BLaER1 treated with 17β-estradiol and CSF1 and Interleukin-3, amounts not matched to agents 10 nM and 100 nM (cell line): Measurements from ENCODE around the gene CRYBG2.

Experiments used
- H3K27ac ChIP-seq, 11 experiments: shearing (Covaris generic); formaldehyde crosslinking; 2 replicates each; pipeline ENCODE4 v1.8.1; 2022
- H3K27me3 ChIP-seq, 11 experiments: shearing (Covaris generic); formaldehyde crosslinking; 2 replicates each; pipeline ENCODE4 v1.8.1; 2022
- H3K36me3 ChIP-seq, 11 experiments: shearing (Covaris generic); formaldehyde crosslinking; 2 replicates each; pipeline ENCODE4 v1.8.1; 2022
- H3K4me1 ChIP-seq, 10 experiments: shearing (Covaris generic); formaldehyde crosslinking; 2 replicates each; pipeline ENCODE4 v1.8.1; 2022
- H3K4me2 ChIP-seq, 11 experiments: shearing (Covaris generic); formaldehyde crosslinking; 2 replicates each; pipeline ENCODE4 v1.8.1; 2022
- H3K4me3 ChIP-seq, 10 experiments: shearing (Covaris generic); formaldehyde crosslinking; 2 replicates each; pipeline ENCODE4 v1.8.1; 2022
- H3K9ac ChIP-seq, 11 experiments: shearing (Covaris generic); formaldehyde crosslinking; 2 replicates each; pipeline ENCODE4 v1.8.1; 2022
- H3K9me3 ChIP-seq, 11 experiments: shearing (Covaris generic); formaldehyde crosslinking; replicated peaks in 1 of 11; 2 replicates each; pipeline ENCODE4 v1.8.1; 2022
- H4K20me1 ChIP-seq, 11 experiments: shearing (Covaris generic); formaldehyde crosslinking; 2 replicates each; pipeline ENCODE4 v1.8.1; 2022
- Cebpa-rat ChIP-seq, 11 experiments: shearing (Covaris generic); IDR thresholded peaks; 2 replicates each; pipeline ENCODE4 v1.8.1; 2022

The CRYBG2 gene

DNA sequence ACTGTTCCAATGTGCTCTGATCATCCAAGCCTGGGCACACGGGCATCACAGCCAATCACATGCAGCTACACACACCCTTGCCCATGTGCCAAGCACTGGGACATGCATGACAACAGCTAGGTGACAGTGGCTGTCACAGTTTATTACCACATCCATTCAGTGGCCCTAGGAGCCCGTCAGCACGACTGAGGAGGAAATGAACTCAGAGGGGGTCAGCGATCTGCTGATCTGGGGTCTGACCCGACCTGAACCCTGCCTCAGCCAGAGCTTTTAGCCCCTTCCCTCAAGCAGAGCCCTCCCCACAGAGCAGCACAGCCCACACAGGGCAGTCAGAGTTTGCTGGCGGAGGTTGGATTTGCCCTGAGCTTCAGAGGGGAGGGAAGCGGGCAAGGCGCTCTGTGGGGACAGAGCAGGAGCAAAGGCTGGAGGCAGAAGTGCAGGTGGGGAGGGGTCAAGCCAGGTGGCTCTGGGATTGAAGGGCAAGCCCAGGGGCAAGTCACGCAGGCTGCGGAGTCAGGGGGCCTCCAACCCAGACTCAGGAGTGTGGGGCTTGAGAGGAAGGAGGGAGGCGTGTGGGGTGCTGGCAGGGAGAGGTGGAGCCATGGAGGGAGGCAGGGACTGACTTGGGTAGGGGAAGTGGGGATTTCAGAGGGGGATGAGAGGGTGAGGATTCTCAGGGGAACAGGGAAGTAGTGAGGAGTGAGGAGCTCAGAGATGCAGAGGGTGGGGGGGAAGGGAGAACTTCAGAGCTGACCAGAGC is 63.6 kb downstream of the CRYBG2 start:
- H3K9ac ChIP-seq = peak overlapping the region; percentile 78 to 99 (median 97)
- peak overlapping the region; percentile 94 to 100 (median 98) for H3K4me2 ChIP-seq
- peaks cover 0 to 22% (median 5%) of the 10 kb centered on the region in 11 experiments; a peak in 11 of 22 replicates for H3K36me3 ChIP-seq
- no peaks in the 10 kb centered on the region for H4K20me1 ChIP-seq
- peaks cover 79 to 93% (median 81%) of the 10 kb centered on the region in 10 experiments for H3K4me1 ChIP-seq
- H3K9me3 ChIP-seq = no peaks in the 10 kb centered on the region
- TF ChIP-seq Cebpa-rat (IDR thresholded peaks at IDR 0.05) = no peak
- peak overlapping the region in 5 of 10 experiments; percentile 5 to 45 (median 23); a peak in 5 of 20 replicates for H3K4me3 ChIP-seq
- H3K27me3 ChIP-seq = no peaks in the 10 kb centered on the region
- peak overlapping the region; percentile 90 to 99 (median 95) for H3K27ac ChIP-seq

DNA sequence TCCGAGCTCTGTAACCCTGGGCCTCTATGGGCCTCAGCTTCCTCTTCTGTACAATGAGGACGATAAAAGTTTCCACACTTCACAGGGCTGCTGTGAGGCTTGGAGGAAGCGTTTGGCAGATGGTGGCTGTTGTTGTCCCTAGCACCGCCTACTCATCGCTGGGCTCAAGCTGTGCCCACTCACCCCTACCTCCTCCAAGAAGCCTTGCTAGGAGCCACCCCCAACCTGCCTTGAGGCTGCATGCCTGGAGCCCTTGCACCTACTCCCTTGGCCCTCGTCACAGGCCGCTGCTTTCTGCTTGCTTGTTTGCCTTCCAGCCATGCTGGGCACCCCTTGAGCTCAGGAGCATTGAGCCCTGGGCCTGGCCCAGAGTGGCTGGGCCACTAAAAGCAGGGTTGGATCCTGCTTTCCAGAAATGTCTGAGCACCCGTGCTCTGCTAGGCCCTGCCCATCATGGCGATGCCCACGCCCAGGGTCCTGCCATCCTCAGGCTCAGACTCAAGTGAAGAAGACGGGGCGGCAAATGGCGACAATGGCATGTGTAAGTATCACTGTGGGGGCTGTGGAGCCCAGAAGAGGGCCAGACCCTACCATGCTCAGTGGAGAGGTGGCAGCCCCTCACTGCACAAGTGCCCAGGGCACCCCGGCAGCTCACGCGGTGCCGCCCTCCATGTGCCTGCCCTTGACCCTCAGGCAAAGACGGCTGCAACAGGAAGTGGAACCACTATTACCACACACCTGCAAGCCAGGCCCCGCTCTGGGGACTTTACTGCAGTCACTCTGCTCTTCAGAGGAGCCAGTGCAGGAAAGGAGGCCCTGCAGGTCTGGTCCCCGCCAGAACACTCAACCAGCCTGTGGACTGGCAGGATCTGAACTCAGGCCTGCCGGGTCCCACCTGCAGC is 64.5 kb downstream of the CRYBG2 start:
- peak in 6 of 11 experiments; percentile 27 to 80 (median 53); a peak in 8 of 22 replicates for TF ChIP-seq Cebpa-rat (IDR thresholded peaks at IDR 0.05)
- Histone ChIP-seq H3K27me3 (no peaks in the 10 kb centered on the region), H3K9me3 (no peaks in the 10 kb centered on the region), H4K20me1 (peaks cover 0 to 3% (median 0%) of the 10 kb centered on the region in 11 experiments; a peak in 6 of 22 replicates), H3K36me3 (peaks cover 0 to 24% (median 1%) of the 10 kb centered on the region in 11 experiments; a peak in 12 of 22 replicates), H3K27ac (peak overlapping the region; percentile 90 to 99 (median 95)), H3K4me1 (peaks cover 88 to 99% (median 90%) of the 10 kb centered on the region in 10 experiments), H3K4me3 (peak overlapping the region in 6 of 10 experiments; percentile 4 to 30 (median 12); a peak in 7 of 20 replicates), H3K9ac (peak overlapping the region; percentile 78 to 99 (median 97)), H3K4me2 (peak overlapping the region; percentile 94 to 100 (median 98))

DNA sequence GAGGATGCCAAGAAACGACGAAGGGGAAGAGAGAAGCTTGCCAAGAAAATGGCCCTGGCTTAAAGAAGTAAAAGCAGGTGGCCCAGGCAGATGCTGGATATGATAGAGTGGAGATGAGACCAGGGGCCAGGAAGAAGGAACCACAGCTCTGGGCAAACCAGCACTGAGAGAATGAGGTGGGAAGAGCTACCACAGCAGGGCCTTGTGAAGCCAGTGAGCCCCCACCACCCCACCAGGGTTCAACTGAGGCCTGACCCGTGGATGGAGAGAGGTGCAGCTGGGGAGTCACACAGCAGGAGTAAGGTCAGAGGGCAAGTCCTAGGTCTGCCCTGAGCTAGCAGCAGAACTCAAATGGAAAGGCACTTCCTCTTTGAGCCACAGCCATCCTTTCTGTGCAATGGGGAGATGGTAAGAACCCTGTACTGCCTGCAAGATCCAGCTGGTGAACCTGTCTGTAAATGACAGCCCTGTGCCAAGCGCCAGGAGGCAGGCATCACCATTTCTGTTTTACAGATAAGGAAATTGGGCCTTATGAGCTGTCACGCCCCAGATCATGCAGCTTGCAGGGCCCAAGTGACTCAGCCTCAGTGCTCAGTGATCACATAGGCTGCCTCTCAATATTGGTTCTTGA is 65.5 kb downstream of the CRYBG2 start:
- peak overlapping the region; percentile 94 to 100 (median 98) for H3K4me2 ChIP-seq
- peak overlapping the region; percentile 78 to 99 (median 97) for H3K9ac ChIP-seq
- no peak; a peak in 1 of 22 replicates for TF ChIP-seq Cebpa-rat (IDR thresholded peaks at IDR 0.05)
- peaks cover 98 to 100% (median 99%) of the 10 kb centered on the region in 10 experiments for H3K4me1 ChIP-seq
- no peaks in the 10 kb centered on the region for H3K27me3 ChIP-seq
- H3K27ac ChIP-seq = peak overlapping the region; percentile 90 to 99 (median 95)
- no peaks in the 10 kb centered on the region for H3K9me3 ChIP-seq
- H3K36me3 ChIP-seq = peaks cover 0 to 24% (median 11%) of the 10 kb centered on the region in 11 experiments; a peak in 16 of 22 replicates
- H3K4me3 ChIP-seq = peak overlapping the region in 2 of 10 experiments; percentile 42 to 50; a peak in 2 of 20 replicates
- peaks cover 0 to 13% (median 4%) of the 10 kb centered on the region in 11 experiments; a peak in 8 of 22 replicates for H4K20me1 ChIP-seq

DNA sequence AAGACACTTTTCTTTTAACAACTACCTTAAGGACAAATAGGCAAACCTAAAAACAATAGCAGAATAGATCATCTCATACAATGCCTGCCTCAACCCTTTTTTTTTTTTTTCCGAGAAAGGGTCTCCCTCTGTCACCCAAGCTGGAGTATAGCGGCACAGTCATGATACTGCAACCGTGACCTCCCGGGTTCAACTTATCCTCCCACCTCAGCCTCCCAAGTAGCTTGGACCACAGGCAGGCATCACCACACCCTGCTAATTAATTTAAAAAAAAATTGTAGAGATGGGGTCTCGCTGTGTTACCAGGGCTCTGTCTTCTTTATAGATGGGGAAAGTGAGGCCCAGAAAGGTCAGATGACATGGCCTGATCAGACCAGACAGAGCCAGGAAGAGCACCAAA is 66.1 kb downstream of the CRYBG2 start:
- no peaks in the 10 kb centered on the region for H3K9me3 ChIP-seq
- peak overlapping the region in 7 of 10 experiments; percentile 6 to 50 (median 32); a peak in 11 of 20 replicates for H3K4me3 ChIP-seq
- peak overlapping the region; percentile 59 to 99 (median 97) for H3K9ac ChIP-seq
- H3K27me3 ChIP-seq = no peaks in the 10 kb centered on the region
- peaks cover 100% of the 10 kb centered on the region in 10 experiments for H3K4me1 ChIP-seq
- no peak for TF ChIP-seq Cebpa-rat (IDR thresholded peaks at IDR 0.05)
- H3K36me3 ChIP-seq = peaks cover 5 to 27% (median 17%) of the 10 kb centered on the region in 11 experiments; a peak in 19 of 22 replicates
- peak overlapping the region; percentile 90 to 99 (median 95) for H3K27ac ChIP-seq
- peak overlapping the region; percentile 94 to 100 (median 98) for H3K4me2 ChIP-seq
- H4K20me1 ChIP-seq = peaks cover 0 to 19% (median 6%) of the 10 kb centered on the region in 11 experiments; a peak in 10 of 22 replicates

DNA sequence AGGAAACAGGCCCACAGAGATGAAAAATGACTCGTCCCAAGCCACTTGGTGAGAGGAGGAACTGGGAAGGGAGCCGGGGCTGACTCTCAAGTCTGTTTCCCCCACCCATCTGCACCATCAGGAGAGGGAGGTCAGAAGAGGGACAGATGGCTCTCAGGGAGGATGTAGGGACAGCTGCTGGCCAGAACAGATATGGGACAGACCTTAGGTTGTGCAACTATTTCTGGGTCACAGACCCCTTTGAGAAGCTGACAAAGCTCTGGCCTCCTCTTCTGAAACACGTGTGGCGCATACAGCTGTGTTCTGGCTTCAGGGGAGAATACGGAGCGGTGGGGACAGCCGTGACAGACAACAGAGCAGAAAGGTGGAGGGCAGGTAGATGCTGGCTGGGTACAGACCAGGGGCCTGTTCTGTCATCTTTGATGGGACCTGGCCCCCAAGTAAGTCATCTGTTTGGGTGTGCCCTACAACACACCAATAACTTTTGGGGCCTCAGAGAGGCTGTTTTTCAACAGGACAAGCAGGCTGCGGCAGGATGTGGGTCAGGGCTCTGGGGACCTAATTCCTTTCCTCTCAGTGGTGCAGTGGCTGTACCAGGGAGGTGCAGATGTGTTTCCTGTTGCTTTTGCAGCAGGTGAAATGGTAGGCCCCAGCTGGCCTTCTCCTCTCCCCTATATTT is 66.8 kb downstream of the CRYBG2 start:
- peak in 8 of 11 experiments; percentile 70 to 88 (median 74); a peak in 14 of 22 replicates for TF ChIP-seq Cebpa-rat (IDR thresholded peaks at IDR 0.05)
- H3K4me3 ChIP-seq = peak overlapping the region in 7 of 10 experiments; percentile 6 to 50 (median 32); a peak in 11 of 20 replicates
- peaks cover 0 to 25% (median 12%) of the 10 kb centered on the region in 11 experiments; a peak in 11 of 22 replicates for H4K20me1 ChIP-seq
- peaks cover 7 to 33% (median 22%) of the 10 kb centered on the region in 11 experiments; a peak in 19 of 22 replicates for H3K36me3 ChIP-seq
- H3K4me1 ChIP-seq = peaks cover 100% of the 10 kb centered on the region in 10 experiments
- H3K9me3 ChIP-seq = no peaks in the 10 kb centered on the region
- H3K9ac ChIP-seq = peak overlapping the region; percentile 59 to 99 (median 97)
- peak overlapping the region; percentile 90 to 99 (median 95) for H3K27ac ChIP-seq
- H3K4me2 ChIP-seq = peak overlapping the region; percentile 94 to 100 (median 98)
- H3K27me3 ChIP-seq = no peaks in the 10 kb centered on the region

DNA sequence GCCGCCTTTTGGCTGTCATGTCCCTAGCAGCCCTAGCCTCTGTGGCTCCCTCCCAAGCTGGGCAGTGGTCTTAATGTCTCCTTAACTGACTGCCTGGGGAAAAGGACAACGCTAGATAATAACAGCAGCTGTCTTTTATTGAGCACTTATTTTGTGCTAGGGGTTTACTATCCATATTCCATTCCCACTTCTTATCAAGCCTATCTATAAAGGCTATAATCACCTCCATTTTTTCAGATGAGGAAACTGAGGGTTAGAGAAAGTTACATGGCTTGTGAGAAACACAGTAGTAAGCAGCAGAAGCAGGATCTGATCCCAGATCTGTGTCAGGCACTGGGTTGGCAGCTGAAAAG is 67.9 kb downstream of the CRYBG2 start:
- no peaks in the 10 kb centered on the region for H3K27me3 ChIP-seq
- H3K9me3 ChIP-seq = no peaks in the 10 kb centered on the region
- H3K9ac ChIP-seq = peak overlapping the region; percentile 17 to 99 (median 97); a peak in 20 of 22 replicates
- peak overlapping the region in 1 of 10 experiments; percentile 5; a peak in 2 of 20 replicates for H3K4me3 ChIP-seq
- peaks cover 100% of the 10 kb centered on the region in 10 experiments for H3K4me1 ChIP-seq
- no peak for TF ChIP-seq Cebpa-rat (IDR thresholded peaks at IDR 0.05)
- peak overlapping the region; percentile 90 to 99 (median 95); a peak in 21 of 22 replicates for H3K27ac ChIP-seq
- H3K36me3 ChIP-seq = peaks cover 16 to 44% (median 34%) of the 10 kb centered on the region in 11 experiments; a peak in 21 of 22 replicates
- peak overlapping the region; percentile 94 to 100 (median 98) for H3K4me2 ChIP-seq
- H4K20me1 ChIP-seq = peaks cover 4 to 36% (median 23%) of the 10 kb centered on the region in 11 experiments; a peak in 17 of 22 replicates

DNA sequence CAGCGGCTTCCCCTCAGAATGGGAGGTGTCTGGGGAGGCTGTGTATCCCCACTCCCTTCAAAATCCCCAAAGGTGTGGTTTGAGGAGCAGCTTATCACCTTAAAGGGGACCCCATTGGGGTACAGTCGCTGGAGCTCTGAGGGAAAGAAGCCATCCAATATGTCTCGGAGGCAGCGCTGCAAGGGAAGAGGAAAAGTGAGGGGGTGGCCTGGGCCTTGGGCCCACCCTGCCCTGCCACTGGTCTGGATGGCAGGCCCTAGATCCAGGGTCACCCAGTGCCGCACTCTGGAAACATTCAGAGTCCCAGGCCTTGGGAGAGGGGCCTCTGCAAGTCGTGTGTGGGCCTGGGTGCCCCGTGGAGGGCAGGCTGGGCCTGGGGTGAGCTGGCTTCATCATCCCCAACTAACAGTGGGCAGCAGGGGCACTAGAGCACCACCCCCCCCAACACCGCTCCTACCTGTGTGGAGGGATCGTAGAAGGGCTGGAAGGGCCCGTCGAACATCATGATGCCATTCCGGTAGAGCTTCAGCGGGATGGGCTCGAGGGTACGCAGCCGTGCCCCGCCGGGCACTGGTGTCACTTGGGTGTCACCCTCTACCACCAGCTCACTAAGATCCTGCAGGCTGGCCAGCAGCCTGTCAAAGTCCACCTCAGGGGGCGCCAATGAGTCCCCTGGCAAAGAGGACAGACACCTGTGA is 68.4 kb downstream of the CRYBG2 start:
- H3K36me3 ChIP-seq = peaks cover 19 to 47% (median 36%) of the 10 kb centered on the region in 11 experiments; a peak in 21 of 22 replicates
- no peaks in the 10 kb centered on the region for H3K9me3 ChIP-seq
- H3K4me3 ChIP-seq = peak overlapping the region in 4 of 10 experiments; percentile 1 to 27 (median 13); a peak in 5 of 20 replicates
- peaks cover 96 to 100% (median 97%) of the 10 kb centered on the region in 10 experiments for H3K4me1 ChIP-seq
- peak overlapping the region; percentile 94 to 100 (median 98) for H3K4me2 ChIP-seq
- H4K20me1 ChIP-seq = peaks cover 6 to 42% (median 28%) of the 10 kb centered on the region in 11 experiments; a peak in 17 of 22 replicates
- no peak for TF ChIP-seq Cebpa-rat (IDR thresholded peaks at IDR 0.05)
- H3K27me3 ChIP-seq = no peaks in the 10 kb centered on the region
- peak overlapping the region; percentile 51 to 99 (median 97); a peak in 20 of 22 replicates for H3K9ac ChIP-seq
- peak overlapping the region; percentile 90 to 99 (median 95); a peak in 21 of 22 replicates for H3K27ac ChIP-seq
